ENCODE results near the gene JADE1.

JADE1 gene

GRCh38 chr4:128879971-128880370 lies 70.5 kb downstream of the JADE1 start:
- H3K4me3 ChIP-seq (replicated peaks; ENCODE audit: low read depth, low read length), result no peak overlapping the region
- DNase-seq (ENCODE audit: extremely low read depth, low read depth), result no peak
- TF ChIP-seq, protein P1, sequence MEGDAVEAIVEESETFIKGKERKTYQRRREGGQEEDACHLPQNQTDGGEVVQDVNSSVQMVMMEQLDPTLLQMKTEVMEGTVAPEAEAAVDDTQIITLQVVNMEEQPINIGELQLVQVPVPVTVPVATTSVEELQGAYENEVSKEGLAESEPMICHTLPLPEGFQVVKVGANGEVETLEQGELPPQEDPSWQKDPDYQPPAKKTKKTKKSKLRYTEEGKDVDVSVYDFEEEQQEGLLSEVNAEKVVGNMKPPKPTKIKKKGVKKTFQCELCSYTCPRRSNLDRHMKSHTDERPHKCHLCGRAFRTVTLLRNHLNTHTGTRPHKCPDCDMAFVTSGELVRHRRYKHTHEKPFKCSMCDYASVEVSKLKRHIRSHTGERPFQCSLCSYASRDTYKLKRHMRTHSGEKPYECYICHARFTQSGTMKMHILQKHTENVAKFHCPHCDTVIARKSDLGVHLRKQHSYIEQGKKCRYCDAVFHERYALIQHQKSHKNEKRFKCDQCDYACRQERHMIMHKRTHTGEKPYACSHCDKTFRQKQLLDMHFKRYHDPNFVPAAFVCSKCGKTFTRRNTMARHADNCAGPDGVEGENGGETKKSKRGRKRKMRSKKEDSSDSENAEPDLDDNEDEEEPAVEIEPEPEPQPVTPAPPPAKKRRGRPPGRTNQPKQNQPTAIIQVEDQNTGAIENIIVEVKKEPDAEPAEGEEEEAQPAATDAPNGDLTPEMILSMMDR (IDR thresholded peaks at IDR 0.05; ENCODE audit: low read depth, low read length, missing control alignments), result no peak

GRCh38 chr4:128880662-128881061 lies 71.2 kb downstream of the JADE1 start:
- no peak overlapping the region for H3K4me3 ChIP-seq (replicated peaks; ENCODE audit: low read depth, low read length)
- DNase-seq (ENCODE audit: extremely low read depth, low read depth), result no peak
- TF ChIP-seq, protein P1 (IDR thresholded peaks at IDR 0.05; ENCODE audit: low read depth, low read length, missing control alignments), result no peak

DNA sequence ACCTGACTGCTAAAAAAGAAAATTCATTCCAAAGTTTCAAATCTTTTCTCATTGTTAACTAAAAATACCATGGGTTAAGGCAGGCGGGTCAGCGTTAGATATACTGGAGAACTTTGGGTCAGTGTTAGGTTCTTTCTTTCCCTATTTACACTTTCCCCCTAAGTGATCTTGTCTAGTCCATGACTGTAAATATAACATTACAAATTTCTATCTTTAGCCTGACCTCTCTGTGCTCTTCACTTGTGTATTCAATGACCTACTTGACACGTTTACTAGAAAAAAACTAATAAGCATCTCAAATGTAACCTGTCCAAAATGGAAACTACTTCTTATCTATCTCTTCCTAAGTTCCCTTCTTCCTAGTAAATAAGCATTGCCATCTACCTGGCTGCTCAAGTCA lies 95.3 kb downstream of the JADE1 start:
- DNase-seq (ENCODE audit: extremely low read depth, low read depth), result no peak
- TF ChIP-seq, protein P1 (IDR thresholded peaks at IDR 0.05; ENCODE audit: low read depth, low read length, missing control alignments), result no peak
- H3K4me3 ChIP-seq (replicated peaks; ENCODE audit: low read depth, low read length), result no peak overlapping the region

DNA sequence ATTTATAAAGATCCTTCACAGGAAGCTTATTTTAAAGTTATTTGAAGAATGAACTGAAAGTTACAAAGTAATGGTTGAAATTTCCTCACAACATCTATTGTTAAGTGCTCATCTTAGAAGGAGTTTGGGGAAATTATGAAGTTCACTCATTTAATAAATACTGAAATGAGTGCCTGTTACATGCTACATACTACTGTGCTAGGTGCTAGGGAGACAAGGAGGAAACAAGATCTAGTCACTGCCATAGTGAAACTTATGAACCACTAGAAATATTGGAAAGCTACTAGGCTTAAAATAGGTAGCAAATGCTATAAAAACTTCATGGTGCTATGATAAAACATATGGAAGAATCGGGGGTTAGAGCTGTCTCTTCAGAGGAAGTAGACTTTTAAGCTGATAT lies 97.1 kb downstream of the JADE1 start:
- TF ChIP-seq, protein P1 (IDR thresholded peaks at IDR 0.05; ENCODE audit: low read depth, low read length, missing control alignments), result no peak
- no peak for DNase-seq (ENCODE audit: extremely low read depth, low read depth)
- no peak overlapping the region for H3K4me3 ChIP-seq (replicated peaks; ENCODE audit: low read depth, low read length)

GRCh38 chr4:128907981-128908380 lies 98.5 kb downstream of the JADE1 start:
- no peak overlapping the region for H3K4me3 ChIP-seq (replicated peaks; ENCODE audit: low read depth, low read length)
- no peak for DNase-seq (ENCODE audit: extremely low read depth, low read depth)
- TF ChIP-seq, protein P1 (IDR thresholded peaks at IDR 0.05; ENCODE audit: low read depth, low read length, missing control alignments), result no peak

DNA sequence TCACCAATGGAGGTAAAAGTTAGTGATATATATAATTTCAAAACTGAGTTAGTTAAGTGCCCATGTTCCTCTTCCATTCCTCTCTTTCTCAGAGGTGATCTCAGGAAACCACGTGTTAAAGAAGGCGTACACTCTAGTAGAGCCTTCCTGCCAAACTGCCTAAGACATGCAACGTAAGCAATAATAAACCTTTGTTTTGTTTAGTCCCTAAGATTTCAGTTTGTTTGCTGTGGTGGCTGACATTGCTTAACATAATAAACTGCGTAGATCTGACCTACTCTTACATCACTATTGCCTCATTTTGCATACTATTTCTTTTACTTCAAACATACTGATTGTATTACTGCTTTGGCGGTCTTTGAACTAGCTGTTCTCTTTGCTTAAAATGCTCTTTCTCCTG lies 99.2 kb downstream of the JADE1 start:
- DNase-seq (ENCODE audit: extremely low read depth, low read depth), result no peak
- TF ChIP-seq, protein P1 (IDR thresholded peaks at IDR 0.05; ENCODE audit: low read depth, low read length, missing control alignments), result no peak
- no peak overlapping the region for H3K4me3 ChIP-seq (replicated peaks; ENCODE audit: low read depth, low read length)

DNA sequence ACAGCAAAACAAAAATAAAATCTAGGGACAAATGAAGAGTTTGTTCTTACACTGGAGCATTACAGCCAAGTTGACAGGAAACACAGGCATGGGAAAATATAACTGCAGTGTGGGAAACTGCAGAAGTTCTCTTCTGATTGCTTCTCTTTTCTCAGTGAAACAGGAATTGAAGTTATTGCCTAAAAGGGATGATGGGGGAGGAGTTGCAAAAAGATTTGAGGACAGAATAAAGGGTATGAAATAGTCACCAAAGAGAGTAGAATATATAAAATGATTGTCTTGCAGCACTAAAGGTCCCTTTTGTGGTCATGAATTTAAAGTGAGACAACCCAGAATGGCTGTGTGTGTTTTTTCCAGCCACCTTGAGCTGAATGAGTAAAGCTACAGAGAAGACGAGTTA lies 103.7 kb downstream of the JADE1 start:
- TF ChIP-seq, protein P1 (IDR thresholded peaks at IDR 0.05; ENCODE audit: low read depth, low read length, missing control alignments), result no peak
- no peak for DNase-seq (ENCODE audit: extremely low read depth, low read depth)
- no peak overlapping the region for H3K4me3 ChIP-seq (replicated peaks; ENCODE audit: low read depth, low read length)
